Measurements from ENCODE around the gene ARAP3. TPM values are rescaled to one million over a fixed set of nuclear protein-coding genes. Genes with fewer than 3 reads are reported as not detected.

Gene ARAP3
- total RNA-seq, 1 experiment from 2014 or later = 27.6 TPM

GRCh38 chr5:141639357-141640050, 42.5 kb downstream of the ARAP3 start:
- H3K36me3 Mint-ChIP-seq (ENCODE audit: insufficient read depth in 1 of 3, low read depth in 3 of 3) = peaks cover 19 to 26% (median 19%) of the 10 kb centered on the region in 3 experiments; a peak in 6 of 7 replicates

More at GRCh38 chr5:141639357-141640050, 42.5 kb downstream of the ARAP3 start:
- H3K4me3 Mint-ChIP-seq = no peak overlapping the region
- H3T11ph ChIP-seq (ENCODE audit: low read length) = no peak overlapping the region
- H3K9me3 Mint-ChIP-seq = no peaks in the 10 kb centered on the region; a peak in 1 of 5 replicates
- no peak for TF ChIP-seq CTCF (conservative IDR thresholded peaks at IDR 0.05)
- no peak overlapping the region for H3K18ac ChIP-seq (ENCODE audit: insufficient read length, low read depth, low read length)
- no peak overlapping the region for H3K9ac ChIP-seq (ENCODE audit: extremely low read depth, insufficient read length, low read length)
- H3K4ac ChIP-seq (ENCODE audit: low read depth, low read length) = no peak overlapping the region
- H2BK5ac ChIP-seq (ENCODE audit: insufficient read length, low read length) = no peak overlapping the region
- no peak overlapping the region for H4K8ac ChIP-seq (replicated peaks; ENCODE audit: insufficient read length, low read depth, low read length)
- WGBS (ENCODE audit: extremely low coverage, insufficient read length, low lambda C conversion rate) = no CpG with 5 or more reads among the region's 12 CpGs
- H2BK15ac ChIP-seq (ENCODE audit: low read depth, low read length) = no peak overlapping the region
- no peak overlapping the region for H2BK12ac ChIP-seq (ENCODE audit: insufficient read length, low read depth, low read length)
- no peak overlapping the region for H2AK5ac ChIP-seq (ENCODE audit: insufficient read length, low read length)
- no peak overlapping the region for H3K56ac ChIP-seq (ENCODE audit: insufficient read length, low read depth, low read length)
- H3K27ac ChIP-seq (ENCODE audit: insufficient read length, low read depth, low read length) = no peak overlapping the region
- no peak overlapping the region for H4K5ac ChIP-seq (ENCODE audit: insufficient read length, low read depth, low read length)
- peaks cover 7% of the 10 kb centered on the region for H3K79me1 ChIP-seq (ENCODE audit: insufficient read depth, low read depth, low read length, poor library complexity, severe bottlenecking)
- no peaks in the 10 kb centered on the region for H4K20me1 ChIP-seq (ENCODE audit: control insufficient read depth, insufficient read depth, insufficient read length)
- no peak overlapping the region for H4K91ac ChIP-seq (ENCODE audit: insufficient read length, low read depth, low read length)
- H3K27me3 Mint-ChIP-seq (ENCODE audit: low read depth) = peaks cover 2% of the 10 kb centered on the region
- peaks cover 22 to 28% of the 10 kb centered on the region in 2 experiments for H3K4me1 Mint-ChIP-seq
- H2AFZ ChIP-seq (ENCODE audit: low read length) = no peak overlapping the region
- H3K79me2 ChIP-seq (ENCODE audit: insufficient read depth, low read length) = peaks cover 10% of the 10 kb centered on the region; the same call in 1 of the 2 replicates
- H3K9me3 ChIP-seq (ENCODE audit: control insufficient read depth, low read depth, low read length) = no peaks in the 10 kb centered on the region
- H3K4me2 ChIP-seq (ENCODE audit: insufficient read depth, insufficient read length, low read length) = no peak overlapping the region
- H3K27me3 ChIP-seq (ENCODE audit: insufficient read depth, low read length) = no peaks in the 10 kb centered on the region
- H2BK120ac ChIP-seq (ENCODE audit: low read depth, low read length, poor library complexity, severe bottlenecking) = no peak overlapping the region
- no peak overlapping the region; a peak in 1 of 7 replicates for H3K27ac Mint-ChIP-seq
- DNase-seq = no peak
- peaks cover 14% of the 10 kb centered on the region for H3K23me2 ChIP-seq (ENCODE audit: insufficient read length, low read depth, low read length, poor library complexity, severe bottlenecking)
- peaks cover 4% of the 10 kb centered on the region; the same call in 1 of the 2 replicates for H3K4me1 ChIP-seq (ENCODE audit: insufficient read depth, low read length)
- H3K23ac ChIP-seq (ENCODE audit: insufficient read length, low read depth, low read length) = no peak overlapping the region
- H3K14ac ChIP-seq (ENCODE audit: insufficient read depth, low read length) = no peak overlapping the region
- H2BK20ac ChIP-seq (ENCODE audit: low read depth, low read length, poor library complexity, severe bottlenecking) = no peak overlapping the region

Data from H9 (cell line).